Cerebellar nuclear complex (tissue), 1 donor: ENCODE data around the gene DOCK1.

ENCODE experiments used
- DNase-seq, 2 experiments: peaks; one replicate each; lab custom pipeline; 2025; lab: John Stamatoyannopoulos, UW

The DOCK1 gene

DNA sequence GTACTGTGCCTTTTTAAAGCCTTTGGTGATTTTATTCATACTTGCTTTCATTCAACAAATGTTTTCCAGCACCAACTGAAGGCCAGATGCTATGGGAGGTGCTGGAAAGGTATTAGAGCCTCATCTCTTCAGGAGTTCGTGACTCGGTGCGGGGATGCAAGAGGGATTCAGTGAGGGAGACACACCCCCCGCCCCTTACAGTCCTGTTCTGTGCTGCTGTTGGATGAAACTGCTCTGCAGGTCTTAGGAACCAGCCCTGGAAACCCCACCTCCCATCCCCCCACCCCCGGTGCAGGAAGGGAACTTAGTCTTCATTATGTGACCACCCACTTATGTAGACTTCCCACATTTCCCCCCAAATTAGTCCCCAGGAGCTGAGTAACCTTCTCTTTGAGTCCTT, 180.7 kb downstream of the DOCK1 start:
- no peak for DNase-seq

DNA sequence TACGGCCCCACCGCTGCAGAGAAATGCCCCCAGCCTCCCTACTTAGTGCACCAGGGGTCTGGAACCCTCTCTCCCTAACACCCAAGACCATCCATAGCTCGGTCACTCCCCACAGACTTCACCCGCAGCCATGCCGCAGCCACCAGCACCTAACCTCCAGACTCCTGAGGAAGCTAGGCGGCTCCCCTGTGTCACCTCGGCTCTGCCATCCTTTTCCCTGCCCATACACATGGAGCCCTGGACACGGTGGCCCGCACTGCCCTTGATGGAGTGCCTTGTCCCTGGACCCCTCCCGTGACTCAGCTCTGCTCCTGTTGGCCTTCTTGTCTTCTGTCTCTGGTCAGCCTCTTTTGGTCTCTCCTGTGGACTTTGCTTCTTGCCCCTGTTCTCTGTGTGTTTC, 183.7 kb downstream of the DOCK1 start:
- no peak for DNase-seq

DNA sequence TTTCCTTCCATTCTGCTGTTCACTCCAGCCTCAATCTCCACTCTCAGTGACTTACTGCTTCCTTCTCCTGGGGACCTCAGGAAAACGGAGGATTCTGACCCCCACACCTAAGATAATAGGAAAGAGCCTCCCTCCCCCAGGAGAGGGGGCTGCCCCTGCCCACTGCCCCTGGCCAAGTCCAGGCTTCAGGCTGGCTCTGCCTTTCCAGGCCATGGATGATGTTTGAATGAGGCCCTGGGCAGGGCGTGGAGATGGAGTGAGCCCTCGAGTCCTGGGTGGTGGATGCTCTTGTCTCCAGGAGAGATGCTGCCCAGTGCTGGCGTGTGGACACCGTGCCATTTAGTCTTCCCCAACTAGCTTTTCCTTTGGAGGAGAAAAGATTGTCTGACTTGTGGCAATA, 184.2 kb downstream of the DOCK1 start:
- no peak for DNase-seq

DNA sequence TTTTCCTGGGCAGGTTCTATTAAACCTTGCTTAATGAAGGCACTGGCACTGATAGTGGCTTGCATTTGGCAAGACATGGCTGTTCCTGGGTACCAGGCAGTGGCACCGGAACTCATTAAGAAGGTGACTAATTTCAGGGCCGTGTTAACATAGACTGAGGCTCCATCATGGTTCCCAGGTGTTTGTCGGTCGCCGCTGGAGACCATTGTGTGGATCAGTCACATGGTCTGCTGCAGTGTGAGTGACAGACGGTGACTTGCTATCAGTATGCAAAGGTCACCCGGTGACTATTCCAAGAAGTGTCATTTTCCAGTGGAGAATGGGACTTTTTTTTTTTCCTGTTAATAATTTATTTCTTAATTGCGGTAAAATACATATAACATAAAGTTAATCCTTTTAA, 184.9 kb downstream of the DOCK1 start:
- DNase-seq: no peak

DNA sequence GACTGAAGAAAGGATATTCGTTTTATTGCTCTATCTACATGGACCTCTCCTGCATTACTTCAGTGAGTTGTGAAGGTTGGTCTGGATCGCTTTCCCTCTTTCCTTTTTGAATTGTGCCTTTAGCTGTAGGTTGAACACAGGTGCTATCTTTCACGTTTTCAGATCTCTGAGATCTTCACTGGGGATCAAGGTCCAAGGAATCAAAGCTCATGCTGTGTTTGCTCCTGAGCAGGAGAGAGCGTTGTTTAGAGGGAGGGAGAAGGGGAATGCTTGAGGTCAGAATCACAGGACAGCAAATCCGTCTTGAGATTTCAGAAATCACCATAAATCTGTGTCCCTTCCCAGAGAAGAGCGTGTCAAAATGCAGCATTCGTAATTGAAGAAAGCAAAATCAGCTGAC, 186.1 kb downstream of the DOCK1 start:
- no peak for DNase-seq

DNA sequence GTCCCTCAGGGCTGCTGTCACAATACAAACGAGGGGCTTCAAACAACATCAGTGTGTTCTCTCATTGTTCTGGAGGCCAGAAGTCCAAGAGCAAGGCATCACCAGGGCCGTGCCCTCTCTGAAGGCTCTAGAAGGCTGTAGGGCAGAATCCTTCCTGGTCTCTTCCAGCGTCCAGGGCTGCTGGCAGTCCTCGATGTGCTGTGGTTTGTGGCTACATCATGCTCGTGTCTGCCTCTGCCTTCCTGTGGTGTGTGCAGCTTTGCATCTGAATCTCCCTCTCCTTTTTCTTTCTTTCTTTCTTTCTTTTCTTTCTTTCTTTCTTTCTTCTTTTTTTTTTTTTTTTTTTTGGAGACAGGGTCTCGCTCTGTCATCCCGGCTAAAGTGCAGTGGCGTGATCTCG, 187.7 kb downstream of the DOCK1 start:
- no peak for DNase-seq

DNA sequence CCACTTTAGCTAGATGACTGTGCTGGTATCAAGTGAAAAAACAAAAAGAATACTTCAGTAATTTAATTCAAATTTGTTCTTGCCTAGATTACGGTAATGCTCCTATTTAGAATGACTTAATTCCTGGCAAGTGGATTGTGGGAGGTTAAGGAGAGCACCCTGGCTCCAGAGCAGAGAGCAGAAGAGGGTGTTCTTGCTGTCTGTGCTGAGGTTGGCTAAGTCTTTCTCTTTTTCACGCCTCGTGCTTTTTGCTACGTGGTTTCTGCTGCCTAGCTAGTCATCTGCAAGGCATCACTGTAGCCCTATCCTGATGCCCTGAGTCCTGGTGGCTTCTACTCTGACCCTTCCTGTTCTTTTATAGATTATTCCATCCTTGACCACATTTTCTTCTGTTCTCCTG, 189.8 kb downstream of the DOCK1 start:
- DNase-seq: no peak

DNA sequence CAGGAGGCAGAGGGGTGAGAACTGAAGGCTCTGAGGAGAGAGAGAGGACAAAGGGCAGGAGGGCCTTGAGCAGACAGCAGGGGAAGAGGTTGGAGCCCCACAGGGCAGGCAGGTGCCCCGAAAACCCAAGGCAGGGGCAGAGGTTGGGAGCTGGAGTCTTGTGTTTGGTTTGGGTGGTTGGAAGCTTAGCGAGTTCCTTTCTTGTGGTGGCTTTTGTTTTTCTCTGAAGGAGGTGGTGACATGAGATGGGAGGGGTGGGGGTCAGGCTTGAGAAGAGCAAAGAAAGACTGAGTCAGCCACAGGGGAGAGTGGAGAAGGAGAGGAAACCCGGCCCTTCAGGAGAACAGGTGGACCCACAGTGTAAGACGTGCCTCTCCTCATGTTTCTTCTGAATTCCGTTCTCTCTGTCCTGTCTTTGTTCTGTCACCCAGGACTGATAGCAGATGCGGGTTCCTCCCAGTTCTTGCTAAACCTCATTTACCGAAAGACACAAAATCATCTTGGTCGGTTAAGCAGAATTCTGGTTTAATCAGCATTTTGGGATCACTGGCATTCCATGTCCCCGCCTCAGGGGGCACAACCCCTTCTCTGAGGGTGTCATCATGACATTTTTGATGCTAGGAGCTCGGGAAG, 195.9 kb downstream of the DOCK1 start:
- DNase-seq: no peak

DNA sequence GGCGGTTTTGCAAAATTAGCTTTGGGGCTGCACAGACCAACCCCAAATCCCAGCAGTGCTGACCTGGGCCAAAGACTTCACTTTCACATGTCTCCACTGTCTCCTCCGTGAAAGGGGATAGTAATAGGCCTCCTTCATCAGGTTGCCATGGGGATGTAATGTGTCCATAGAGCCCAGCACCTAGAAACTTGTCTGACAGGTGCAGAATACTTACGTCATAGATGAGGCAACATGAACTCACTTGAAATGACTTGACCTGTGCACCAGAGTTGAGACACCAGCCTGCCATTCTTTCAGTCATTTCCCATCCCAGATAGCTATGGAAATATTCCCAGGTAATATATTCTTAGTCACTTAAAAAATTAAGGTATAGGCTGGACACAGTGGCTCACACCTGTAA, 196.9 kb downstream of the DOCK1 start:
- no peak for DNase-seq

DNA sequence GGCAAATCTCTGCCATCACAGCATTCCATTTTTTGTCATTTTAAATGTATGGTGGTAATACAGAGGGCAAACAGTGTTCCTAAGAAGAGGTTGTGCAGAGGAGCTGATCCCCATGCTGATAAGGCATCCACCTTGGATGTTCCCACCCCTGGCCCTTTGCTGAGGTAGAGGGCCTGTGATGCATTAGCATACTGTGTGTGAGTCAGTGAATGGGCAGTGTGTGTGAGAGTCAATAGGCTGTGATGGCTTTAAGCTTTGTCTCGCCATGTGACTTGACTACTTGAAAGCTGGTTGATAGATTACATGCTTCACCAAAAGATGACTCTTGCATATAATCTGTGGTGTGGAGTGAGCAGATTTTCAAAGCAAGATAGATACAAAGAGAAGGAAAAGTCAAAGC, 209.9 kb downstream of the DOCK1 start:
- no peak for DNase-seq

DNA sequence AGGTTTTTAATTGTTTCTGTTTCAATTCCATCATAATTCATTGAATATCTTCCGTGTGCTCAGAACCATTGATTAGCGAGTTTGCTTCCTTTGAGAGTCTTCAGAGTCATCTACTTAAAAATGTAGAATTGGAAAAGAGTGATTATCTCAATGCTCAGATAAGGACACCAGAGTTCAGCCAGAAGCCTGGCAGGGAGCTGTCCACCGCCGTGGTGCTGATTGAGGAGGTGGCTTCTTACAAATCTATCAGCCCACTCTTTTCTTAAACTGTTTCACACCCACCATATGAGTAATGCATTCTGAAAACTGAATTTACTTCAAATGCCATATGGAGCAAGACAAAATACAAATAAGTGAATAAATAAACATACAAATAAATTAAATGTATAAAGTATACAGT, 211.9 kb downstream of the DOCK1 start:
- DNase-seq: no peak

DNA sequence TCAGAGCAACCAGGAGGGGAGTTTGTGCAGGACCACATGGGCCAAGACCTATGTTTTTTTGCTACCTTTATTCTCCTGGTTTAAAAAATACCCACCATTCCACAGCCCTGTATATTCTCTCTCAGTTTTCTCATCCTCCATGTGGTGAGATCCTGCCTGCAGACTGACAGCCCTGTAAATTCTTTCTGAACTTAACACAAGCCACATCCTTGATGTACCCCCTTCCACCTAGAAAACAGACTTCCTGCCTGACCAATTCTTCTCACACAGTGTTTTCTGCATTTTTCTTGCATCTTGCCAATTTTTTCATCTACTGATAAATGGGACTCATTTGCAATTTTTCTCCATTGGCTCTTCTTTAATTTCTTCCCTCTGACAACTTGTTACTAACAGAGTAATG, 212.8 kb downstream of the DOCK1 start:
- no peak for DNase-seq

DNA sequence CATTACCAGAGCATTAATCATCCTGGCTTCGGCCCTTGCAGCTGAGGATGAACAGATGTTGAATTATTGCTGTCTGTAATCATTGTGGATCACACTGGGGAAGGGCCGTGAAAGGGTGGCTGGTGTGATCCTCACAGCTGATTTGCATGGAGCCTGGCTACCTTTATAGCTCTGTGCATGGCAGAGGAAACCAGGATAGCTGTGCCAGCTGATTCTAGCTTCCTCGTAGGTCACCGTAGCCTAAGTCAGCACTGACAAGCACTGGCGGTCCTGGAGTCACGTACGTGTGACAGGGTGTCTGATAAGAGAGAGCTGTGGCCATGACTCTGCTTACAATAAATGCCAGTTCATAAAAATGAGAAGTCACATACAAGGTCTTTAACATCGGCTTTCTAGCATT, 214.7 kb downstream of the DOCK1 start:
- no peak for DNase-seq

DNA sequence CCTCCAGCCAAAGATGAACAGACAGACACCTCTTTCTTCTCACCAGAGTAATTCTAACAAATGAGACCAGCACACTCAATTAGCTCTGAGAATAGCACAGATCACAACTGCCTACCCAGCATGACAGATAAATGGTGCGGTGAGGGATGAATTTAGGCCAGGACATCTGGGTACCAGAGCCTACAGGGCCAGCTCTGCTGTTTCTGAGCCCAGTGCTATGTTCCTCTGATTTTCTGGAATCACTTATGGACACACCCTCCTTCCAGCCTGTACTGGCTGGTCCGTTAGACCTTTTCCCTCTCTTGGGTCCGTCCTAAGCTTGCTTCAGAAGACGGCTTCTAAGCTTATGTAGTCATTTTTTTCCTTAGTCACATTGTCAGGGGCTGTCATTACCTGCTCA, 217.6 kb downstream of the DOCK1 start:
- no peak for DNase-seq

DNA sequence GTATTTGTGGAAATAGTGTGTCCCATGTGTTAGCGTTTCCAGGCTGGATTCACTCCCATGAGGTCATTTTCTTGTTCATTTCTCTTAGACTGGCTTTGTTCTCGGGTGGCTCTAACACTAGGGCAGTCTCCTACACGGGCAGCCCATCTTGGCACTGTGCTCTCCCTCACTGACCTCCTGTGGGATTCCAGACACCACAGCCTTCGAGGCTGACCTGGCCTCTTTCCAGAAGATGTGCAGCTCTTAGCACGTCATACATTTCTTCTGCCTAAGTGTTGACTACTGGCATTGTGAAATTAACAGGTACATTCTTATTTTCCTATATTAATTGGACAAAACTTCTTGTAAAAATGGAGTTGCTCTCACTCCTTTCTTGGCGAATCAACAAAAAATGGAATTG, 218.4 kb downstream of the DOCK1 start:
- no peak for DNase-seq

DNA sequence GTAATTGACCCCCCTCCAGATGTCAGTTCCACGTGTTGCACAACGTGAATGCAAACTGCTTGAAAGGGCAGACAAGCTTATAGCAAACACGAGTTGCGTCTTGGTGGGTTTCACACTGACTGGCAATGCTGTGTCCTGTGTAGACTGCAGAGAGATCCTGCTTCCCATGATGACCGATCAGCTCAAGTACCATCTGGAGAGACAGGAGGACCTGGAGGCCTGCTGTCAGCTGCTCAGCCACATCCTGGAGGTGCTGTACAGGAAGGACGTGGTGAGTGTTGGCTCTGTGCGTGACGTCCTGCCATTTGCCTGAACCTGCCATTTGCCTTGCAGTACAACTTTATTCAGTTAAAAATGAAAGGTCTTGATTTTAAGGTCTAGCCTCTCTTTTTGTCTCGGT, 220.1 kb downstream of the DOCK1 start:
- no peak for DNase-seq

DNA sequence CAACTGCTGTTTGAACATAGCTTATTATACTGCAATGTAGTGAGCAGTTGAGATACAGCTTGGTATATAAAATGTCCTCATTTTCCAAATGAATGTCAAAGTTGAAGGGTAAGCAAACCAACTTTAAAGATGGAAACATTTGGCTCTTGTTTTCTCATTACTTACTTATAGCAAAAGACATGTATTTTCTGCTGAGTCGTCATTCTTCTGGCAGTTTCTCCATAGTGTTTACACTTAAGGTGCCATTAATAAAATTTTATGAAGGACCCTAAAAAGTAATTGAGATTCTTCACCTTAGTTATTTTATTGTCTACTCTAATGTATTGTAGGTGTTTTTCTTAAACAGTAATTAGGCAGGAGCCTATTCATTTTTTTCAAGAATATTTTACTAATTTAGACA, 222.6 kb downstream of the DOCK1 start:
- DNase-seq: no peak

DNA sequence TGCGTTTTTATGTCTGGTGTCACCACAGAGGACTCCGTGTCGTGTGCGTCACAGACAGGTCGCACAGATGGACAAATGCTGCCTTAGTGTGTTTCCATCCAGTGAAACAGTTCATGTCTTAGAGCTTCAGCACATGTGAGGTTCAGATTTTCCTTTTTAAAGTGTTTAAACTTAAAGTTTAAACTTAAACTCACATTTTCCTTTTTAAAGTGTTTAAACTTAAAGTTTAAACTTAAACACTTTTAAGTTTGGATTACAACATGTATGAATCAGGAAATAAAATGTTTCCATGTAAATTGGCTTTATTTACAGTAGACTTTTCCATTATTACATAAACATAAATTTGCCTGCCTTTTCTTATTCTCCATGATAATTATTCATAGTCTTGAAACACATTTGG, 223.9 kb downstream of the DOCK1 start:
- no peak for DNase-seq

DNA sequence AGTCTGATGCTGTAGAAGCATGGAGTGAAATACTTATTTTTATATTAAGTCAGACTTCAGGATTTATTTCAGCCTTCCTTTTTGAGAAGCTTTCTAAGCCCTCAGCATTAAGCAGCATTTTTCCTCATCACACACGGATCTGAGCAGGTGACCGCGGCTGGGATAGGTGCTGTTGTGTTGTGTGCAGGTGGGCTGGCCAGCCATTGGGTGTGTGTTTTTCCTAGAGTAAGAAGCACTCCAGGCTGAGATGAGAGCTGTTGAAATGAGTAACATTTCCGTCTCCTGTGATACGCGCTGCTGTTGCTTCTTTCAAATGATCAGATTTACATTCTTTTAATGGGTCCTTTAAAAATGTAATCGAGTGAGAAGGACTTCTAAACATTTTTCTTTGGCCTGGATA, 227.2 kb downstream of the DOCK1 start:
- DNase-seq: no peak

DNA sequence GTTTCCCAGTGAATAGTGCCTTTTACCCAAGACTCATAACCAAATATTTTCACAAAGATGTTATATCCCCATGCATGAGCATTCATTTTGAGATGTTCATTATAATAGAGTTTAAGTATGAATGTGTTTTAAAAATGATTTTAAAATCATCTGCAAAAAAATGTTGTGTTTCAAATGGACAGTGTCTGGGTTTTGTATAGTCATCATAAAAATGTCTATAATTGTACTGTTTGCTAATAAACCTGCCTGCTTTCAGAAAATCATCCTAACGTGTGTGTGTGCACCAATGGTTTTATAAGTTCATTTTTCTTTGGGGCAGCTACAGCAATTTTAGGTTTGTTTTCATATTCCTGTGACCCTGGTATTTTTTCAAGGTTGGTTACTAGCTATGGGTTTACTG, 228.0 kb downstream of the DOCK1 start:
- DNase-seq: no peak

DNA sequence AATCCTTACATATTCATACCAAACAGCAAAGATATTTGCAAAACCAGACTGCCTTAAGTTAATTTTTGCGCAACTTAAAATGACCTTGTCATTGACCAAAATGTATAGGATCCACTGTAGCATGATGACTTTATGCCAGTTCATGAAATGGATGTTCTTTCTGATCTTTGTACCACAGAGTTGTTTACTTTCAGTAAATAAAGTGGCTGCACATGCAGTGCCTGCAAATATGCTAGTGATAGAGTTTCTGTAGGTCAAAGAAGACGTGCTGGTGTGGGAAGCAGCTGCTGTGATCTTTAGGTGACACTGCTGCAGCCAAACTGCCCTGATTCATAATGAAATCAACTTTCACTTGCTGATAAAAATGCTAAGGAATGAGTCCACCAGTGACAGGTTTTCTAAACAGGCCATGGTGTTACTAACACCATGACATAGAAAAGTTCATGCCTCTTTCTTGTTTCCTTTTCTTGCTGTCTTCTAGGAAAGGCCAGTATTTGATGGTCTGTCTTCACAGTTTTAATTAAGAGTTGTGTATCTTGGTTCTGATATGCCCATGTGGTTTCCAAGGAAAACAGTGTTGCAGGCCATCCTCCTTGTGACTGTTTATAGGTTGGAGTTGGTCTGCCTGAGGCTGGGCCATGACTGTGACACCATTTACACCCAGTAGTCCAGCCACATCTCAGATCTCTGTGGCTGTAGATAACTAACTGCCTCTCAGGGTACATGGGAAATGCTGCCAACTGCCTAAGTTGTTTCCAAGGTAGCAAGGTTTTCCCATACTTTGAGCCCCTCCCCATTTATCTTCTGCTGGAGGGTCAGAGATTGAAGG, 228.7 kb downstream of the DOCK1 start:
- no peak for DNase-seq

DNA sequence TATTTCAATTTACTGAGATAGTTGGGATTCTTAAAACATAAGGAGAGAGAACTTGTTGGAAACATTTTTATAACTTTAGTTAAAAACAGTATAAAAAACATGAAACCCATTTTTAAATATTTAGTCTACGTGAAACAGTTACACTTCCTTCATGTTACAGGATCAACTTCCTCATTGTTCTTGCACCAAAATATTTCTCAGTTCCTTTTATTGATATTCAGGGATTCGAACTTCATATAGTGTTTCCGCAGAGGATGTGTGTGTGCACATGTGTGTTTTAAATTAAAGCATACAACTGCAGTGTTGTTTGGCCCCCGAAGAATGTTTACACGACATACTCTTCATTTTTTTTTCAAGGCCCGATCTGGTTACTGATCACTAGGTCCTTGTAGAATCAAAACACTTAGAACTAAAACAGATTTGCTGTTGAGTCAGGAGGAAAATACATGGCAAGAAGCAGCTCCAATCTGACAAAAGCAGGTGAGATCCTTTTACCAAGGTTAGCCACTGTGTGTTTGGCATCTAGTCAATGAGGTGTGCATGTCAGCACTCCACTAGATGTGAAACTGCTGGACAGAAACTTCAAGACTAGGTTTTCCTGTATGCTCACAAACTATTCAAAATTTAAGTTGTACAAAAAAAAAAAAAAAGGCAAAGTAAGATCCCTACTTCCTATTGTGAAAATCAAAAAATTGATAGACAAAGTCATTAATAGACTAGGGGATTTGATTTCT, 230.8 kb downstream of the DOCK1 start:
- DNase-seq: no peak

DNA sequence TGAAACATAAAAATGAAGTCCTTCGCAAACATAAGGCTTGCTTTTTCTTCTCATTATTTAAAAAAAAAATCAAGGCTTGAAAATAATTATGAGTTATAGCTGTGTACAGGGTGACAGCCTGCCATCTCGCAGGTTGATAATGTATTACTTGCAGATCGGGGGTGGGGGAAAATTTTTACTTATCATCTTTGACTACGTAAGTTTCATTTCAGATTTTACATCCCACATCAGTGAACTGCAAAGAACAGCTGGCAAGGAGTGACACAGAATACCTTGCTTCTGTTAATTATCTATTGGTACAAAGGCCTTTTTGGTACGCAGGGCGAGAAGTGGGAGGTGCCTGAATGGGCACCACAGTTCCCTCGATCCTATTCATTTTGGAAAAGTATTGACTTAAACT, 232.2 kb downstream of the DOCK1 start:
- DNase-seq: no peak
